HepG2 (cell line): ENCODE measurements around the gene MACROD2. TPM values are rescaled to one million over a fixed set of nuclear protein-coding genes. Genes with fewer than 3 reads are reported as not detected.

Experiments used
- ATAC-seq: fragments of 200-7000 bp; cut with Tn5 transposase; 3 replicates; pipeline ENCODE4 v1.9.1; 2020; ENCODE audit warnings: mild to moderate bottlenecking, moderate library complexity
- BruUV-seq: library from RNA; stranded (reverse); fragments of 400-500 nt; replicated peaks from 2 replicates; lab custom pipeline; 2021; lab: Mats Ljungman, UMichigan
- CTCF ChIA-PET: fragments of 300-600 bp; formaldehyde crosslinking; extraction: SDS; loops from one replicate; lab custom pipeline; 2021; ENCODE audit warnings: low total read pairs, inconsistent platforms, low intra/inter-chr PET ratio; lab: Yijun Ruan, JAX
- POLR2A ChIA-PET: fragments of 350-600 bp; sonication (Branson Sonifier 250); formaldehyde crosslinking; loops from one replicate; lab custom pipeline; 2020; ENCODE audit warnings: antibody characterized with exemption, inconsistent platforms; lab: Yijun Ruan, JAX
- DNase-seq: peaks from one replicate; pipeline ENCODE4 v3.0.0-alpha.2; 2015; ENCODE audit warnings: low spot score
- FAIRE-seq: peaks from 3 replicates; lab custom pipeline; 2011; peaks lifted over from hg19 to GRCh38; lab: Jason Lieb, UNC
- H2AFZ ChIP-seq: one replicate; pipeline ENCODE4 v1.6.1; 2011; ENCODE audit warnings: low read length, inconsistent platforms
- H3K27ac ChIP-seq: fragments of 300-600 bp; 3 replicates; pipeline ENCODE4 v1.8.0; 2011; ENCODE audit warnings: mixed run types, mild to moderate bottlenecking, mixed read lengths, low read length, inconsistent platforms; ENCODE audit not compliant: insufficient read depth; ENCODE audit errors: extremely low read length
- H3K27me3 ChIP-seq, 2 experiments: fragments of 200-600 bp in 1 of 2; 2 replicates in 1 of 2; 3 replicates in 1 of 2; pipeline versions ENCODE4 v1.6.0 to v1.8.0; 2011; ENCODE audit warnings: low read length in 2 of 2, mild to moderate bottlenecking in 2 of 2, moderate library complexity in 2 of 2, inconsistent platforms in 1 of 2; ENCODE audit not compliant: insufficient read depth in 2 of 2, control insufficient read depth in 1 of 2
- H3K36me3 ChIP-seq, 2 experiments: fragments of 200-600 bp in 1 of 2; replicated peaks in 1 of 2; 2 replicates in 1 of 2; 3 replicates in 1 of 2; pipeline versions ENCODE4 v1.5.1 to v1.8.0; 2011; ENCODE audit warnings: low read length in 2 of 2, inconsistent platforms in 1 of 2; ENCODE audit not compliant: insufficient read depth in 2 of 2, control insufficient read depth in 1 of 2
- H3K4me1 ChIP-seq: 2 replicates; pipeline ENCODE4 v1.5.1; 2012; ENCODE audit warnings: low read length, inconsistent platforms; ENCODE audit not compliant: insufficient read depth
- H3K4me2 ChIP-seq: 2 replicates; pipeline ENCODE4 v1.6.0; 2011; ENCODE audit warnings: low read depth, low read length, inconsistent platforms
- H3K4me3 ChIP-seq, 3 experiments: fragments of 200-600 bp in 1 of 3; sonication (generic), shearing (Covaris generic) in 1 of 3; replicated peaks in 1 of 3; 2 replicates each; pipeline ENCODE4 v1.5.1; 2011 to 2016; ENCODE audit warnings: low read length in 3 of 3, inconsistent platforms in 2 of 3, low read depth in 2 of 3, mild to moderate bottlenecking in 2 of 3, control low read depth in 1 of 3, mixed read lengths in 1 of 3; ENCODE audit not compliant: insufficient read depth in 1 of 3
- H3K79me2 ChIP-seq: one replicate; pipeline ENCODE4 v1.6.1; 2011; ENCODE audit warnings: low read length, inconsistent platforms; ENCODE audit not compliant: insufficient read depth
- H3K9ac ChIP-seq: 2 replicates; pipeline ENCODE4 v1.6.0; 2011; ENCODE audit warnings: mild to moderate bottlenecking, low read depth, low read length, inconsistent platforms; ENCODE audit not compliant: insufficient read depth
- H3K9me3 ChIP-seq: 2 replicates; pipeline ENCODE4 v1.5.1; 2012; ENCODE audit warnings: mild to moderate bottlenecking, low read length
- H4K20me1 ChIP-seq: 2 replicates; pipeline ENCODE4 v1.6.0; 2011; ENCODE audit warnings: inconsistent platforms, mild to moderate bottlenecking, low read length, moderate library complexity; ENCODE audit not compliant: insufficient read depth
- FOXK1 ChIP-seq: sonication (generic); formaldehyde crosslinking; IDR thresholded peaks from 2 replicates; pipeline ENCODE4 v1.4.0; 2020; ENCODE audit warnings: low read depth, missing genetic modification reagents, borderline replicate concordance
- HNRNPK ChIP-seq: fragments of 200-400 bp; formaldehyde crosslinking; IDR thresholded peaks from 2 replicates; pipeline ENCODE4 v1.6.1; 2018; ENCODE audit warnings: low read length, low read depth, moderate library complexity, mild to moderate bottlenecking; ENCODE audit not compliant: poor library complexity, severe bottlenecking
- MAZ ChIP-seq, 2 experiments: sonication (generic) in 1 of 2; formaldehyde crosslinking in 1 of 2; IDR thresholded peaks; 2 replicates each; pipeline versions ENCODE4 v1.5.0 to v1.6.1; 2012 to 2020; ENCODE audit warnings: low read depth in 2 of 2, mild to moderate bottlenecking in 2 of 2, borderline replicate concordance in 1 of 2, improper control_type of control experiment in 1 of 2, low read length in 1 of 2, missing genetic modification reagents in 1 of 2, moderate library complexity in 1 of 2
- NR2C2 ChIP-seq: sonication (generic); formaldehyde crosslinking; IDR thresholded peaks from 2 replicates; pipeline ENCODE4 v1.4.0; 2020; ENCODE audit warnings: missing genetic modification reagents, mild to moderate bottlenecking, moderate library complexity, borderline replicate concordance
- PCBP1 ChIP-seq: fragments of 200-400 bp; formaldehyde crosslinking; IDR thresholded peaks from 2 replicates; pipeline ENCODE4 v1.6.1; 2017; ENCODE audit warnings: mild to moderate bottlenecking, low read depth, low read length, borderline replicate concordance
- PCBP2 ChIP-seq: fragments of 200-400 bp; formaldehyde crosslinking; optimal IDR thresholded peaks from 2 replicates; pipeline ENCODE3; 2018; ENCODE audit warnings: low read length, low read depth; ENCODE audit not compliant: poor library complexity, severe bottlenecking
- ZBTB8A ChIP-seq: sonication (generic); formaldehyde crosslinking; IDR thresholded peaks from 2 replicates; pipeline ENCODE4 v1.4.0; 2020; ENCODE audit warnings: mild to moderate bottlenecking, low read depth, missing genetic modification reagents, borderline replicate concordance
- ZFYVE20 ChIP-seq: sonication (generic); formaldehyde crosslinking; IDR thresholded peaks from 2 replicates; pipeline ENCODE4 v1.8.0; 2023; ENCODE audit warnings: low read depth, mild to moderate bottlenecking, moderate library complexity, missing genetic modification reagents, borderline replicate concordance
- ZMAT3 ChIP-seq: sonication (generic); formaldehyde crosslinking; conservative IDR thresholded peaks from 2 replicates; pipeline ENCODE4 v1.7.0; 2021; ENCODE audit warnings: missing genetic modification reagents
- ZMYM4 ChIP-seq: sonication (generic); formaldehyde crosslinking; IDR thresholded peaks from 2 replicates; pipeline ENCODE4 v1.8.1; 2023; ENCODE audit warnings: mild to moderate bottlenecking, missing genetic modification reagents
- ZNF446 ChIP-seq: sonication (generic); formaldehyde crosslinking; IDR thresholded peaks from 2 replicates; pipeline ENCODE4 v1.5.0; 2020; ENCODE audit warnings: mild to moderate bottlenecking, missing genetic modification reagents
- ZNF460 ChIP-seq: sonication (generic); formaldehyde crosslinking; IDR thresholded peaks from 2 replicates; pipeline ENCODE4 v1.5.1; 2020; ENCODE audit warnings: missing genetic modification reagents, mild to moderate bottlenecking, borderline replicate concordance
- ZNF781 ChIP-seq: sonication (generic); formaldehyde crosslinking; IDR thresholded peaks from 2 replicates; pipeline ENCODE4 v1.5.1; 2020; ENCODE audit warnings: borderline replicate concordance, mild to moderate bottlenecking, missing genetic modification reagents; ENCODE audit errors: not compliant biosample characterization
- WGBS: methylation state at CpG from one replicate; pipeline ENCODE4 v1.1.6; 2017; ENCODE audit warnings: low lambda C conversion rate; 5-methylcytosine and 5-hydroxymethylcytosine counted together
- in situ Hi-C: cut with HindIII; loops from 2 replicates; pipeline ENCODE4 v1.10.0; 2017; ENCODE audit warnings: low pct_unique_long_range_greater_than_20kb; ENCODE audit not compliant: extremely low pct_ligation_motif_present
- intact Hi-C: fragments of 100-400 bp; cut with micrococcal nuclease; formaldehyde crosslinking; loops from one replicate; pipeline ENCODE4 v1.10.0; 2022; ENCODE audit not compliant: unreplicated experiment
- polyA plus RNA-seq, 8 experiments: library from polyadenylated mRNA; depleted of rRNA in 3 of 8; stranded (reverse) in 7 of 8; unstranded in 1 of 8; fragments of >200 nt; fragmentation: Illumina TruSeq in 4 of 8; extraction: Trizol in 4 of 8; gene quantifications; 2 replicates each; pipeline versions ENCODE4 v1.2.1 to v1.2.3, GENCODE V29; 2011 to 2016; ENCODE audit warnings: low read depth in 4 of 8, missing spikeins in 1 of 8, mixed read lengths in 1 of 8; ENCODE audit not compliant: insufficient read depth in 1 of 8
- total RNA-seq, 5 experiments: library from RNA; depleted of rRNA; stranded (reverse); fragments of >200 nt; fragmentation: Illumina TruSeq; extraction: Trizol; gene quantifications; 2 replicates each; pipeline ENCODE4 v1.2.3, GENCODE V29; 2016; ENCODE audit warnings: low read depth in 1 of 5

MACROD2 gene
- total and polyA plus RNA-seq, 2 of the 13 experiments (the other 11 are each of a cell fraction or from before 2014, with no cell fraction given), result 0.13 to 0.51 TPM

GRCh38 chr20:14617123-14617522, 621.8 kb downstream of the MACROD2 start:
- in situ Hi-C loops (no loop called here), intact Hi-C loops (no loop called here)
- Histone ChIP-seq H3K4me2 (no peak overlapping the region), H3K4me3 (no peak overlapping the region), H3K36me3 (no peaks in the 10 kb centered on the region), H4K20me1 (no peaks in the 10 kb centered on the region), H3K79me2 (no peaks in the 10 kb centered on the region), H3K27ac (no peak overlapping the region), H3K27me3 (no peaks in the 10 kb centered on the region), H3K9me3 (peaks cover 3% of the 10 kb centered on the region; the same call in 1 of the 2 replicates), H3K4me1 (no peaks in the 10 kb centered on the region), H2AFZ (no peak overlapping the region), H3K9ac (no peak overlapping the region)
- TF ChIP-seq ZNF446 (CRISPR knock-in tag), result no peak
- TF ChIP-seq ZFYVE20, result no peak
- TF ChIP-seq NR2C2 (CRISPR knock-in tag), result no peak
- TF ChIP-seq ZMYM4, result no peak
- no peak for TF ChIP-seq ZBTB8A
- TF ChIP-seq ZMAT3 (CRISPR knock-in tag), result no peak
- WGBS, result 10% methylated on average over 2 of the region's 2 CpGs
- ATAC-seq (no peak), DNase-seq (no peak), FAIRE-seq (no peak)
- BruUV-seq, result no TSS peak
- POLR2A ChIA-PET, result no interaction called here
- CTCF ChIA-PET, result no interaction called here

- intact Hi-C loops, result no loop called here
- POLR2A ChIA-PET, result no interaction called here
- no peaks in the 10 kb centered on the region for H3K4me1 ChIP-seq
Observed at GRCh38 chr20:14619411-14619810, 624.1 kb downstream of the MACROD2 start.

More at GRCh38 chr20:14619411-14619810, 624.1 kb downstream of the MACROD2 start:
- H3K9me3 ChIP-seq, result peaks cover 16% of the 10 kb centered on the region
- no peaks in the 10 kb centered on the region for H3K79me2 ChIP-seq
- in situ Hi-C loops, result no loop called here
- DNase-seq (no peak), FAIRE-seq (no peak), ATAC-seq (no peak)
- H3K27me3 ChIP-seq, result no peaks in the 10 kb centered on the region
- H3K36me3 ChIP-seq, result no peaks in the 10 kb centered on the region
- WGBS, result 54% methylated on average over 1 of the region's 1 CpG
- TF ChIP-seq ZNF460 (CRISPR knock-in tag) (no peak), ZNF781 (no peak), PCBP1 (peak; percentile 96; the same call in 1 of the 2 replicates), HNRNPK (peak; percentile 97), MAZ (IDR thresholded peaks at IDR 0.05; ENCODE audit: borderline replicate concordance, low read depth, low read length) (no peak), MAZ (CRISPR knock-in tag; IDR thresholded peaks at IDR 0.05; ENCODE audit: low read depth) (no peak), FOXK1 (CRISPR knock-in tag) (no peak), PCBP2 (peak; percentile 90)
- CTCF ChIA-PET, result no interaction called here
- no peaks in the 10 kb centered on the region for H4K20me1 ChIP-seq
- no peak overlapping the region for H2AFZ ChIP-seq
- H3K27ac ChIP-seq, result no peak overlapping the region
- no TSS peak for BruUV-seq
- H3K4me3 ChIP-seq, result no peak overlapping the region
- H3K4me2 ChIP-seq, result no peak overlapping the region
- H3K9ac ChIP-seq, result no peak overlapping the region
